GM10847 (cell line): ENCODE data around the gene HOXD3.

ENCODE experiments used
- POLR2A ChIP-seq: IDR thresholded peaks from 2 replicates; pipeline ENCODE4 v1.6.1; 2011; ENCODE audit not compliant: insufficient read length; ENCODE audit errors: extremely low read depth

The HOXD3 gene

DNA sequence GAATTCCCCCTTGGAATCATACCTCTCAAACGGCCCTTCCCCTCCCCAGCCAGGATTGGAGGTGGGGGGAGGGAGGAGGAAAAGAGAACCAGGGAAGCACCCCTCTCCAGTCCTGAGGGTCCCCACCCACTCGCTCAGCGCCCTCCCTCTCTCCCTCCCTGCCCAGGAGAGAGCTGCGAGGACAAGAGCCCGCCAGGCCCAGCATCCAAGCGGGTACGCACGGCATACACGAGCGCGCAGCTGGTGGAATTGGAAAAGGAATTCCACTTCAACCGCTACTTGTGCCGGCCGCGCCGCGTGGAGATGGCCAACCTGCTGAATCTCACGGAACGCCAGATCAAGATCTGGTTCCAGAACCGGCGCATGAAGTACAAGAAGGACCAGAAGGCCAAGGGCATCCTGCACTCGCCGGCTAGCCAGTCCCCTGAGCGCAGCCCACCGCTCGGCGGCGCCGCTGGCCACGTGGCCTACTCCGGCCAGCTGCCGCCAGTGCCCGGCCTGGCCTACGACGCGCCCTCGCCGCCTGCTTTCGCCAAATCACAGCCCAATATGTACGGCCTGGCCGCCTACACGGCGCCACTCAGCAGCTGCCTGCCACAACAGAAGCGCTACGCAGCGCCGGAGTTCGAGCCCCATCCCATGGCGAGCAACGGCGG lies 14.4 kb downstream of the HOXD3 start:
- TF ChIP-seq POLR2A, result no peak

DNA sequence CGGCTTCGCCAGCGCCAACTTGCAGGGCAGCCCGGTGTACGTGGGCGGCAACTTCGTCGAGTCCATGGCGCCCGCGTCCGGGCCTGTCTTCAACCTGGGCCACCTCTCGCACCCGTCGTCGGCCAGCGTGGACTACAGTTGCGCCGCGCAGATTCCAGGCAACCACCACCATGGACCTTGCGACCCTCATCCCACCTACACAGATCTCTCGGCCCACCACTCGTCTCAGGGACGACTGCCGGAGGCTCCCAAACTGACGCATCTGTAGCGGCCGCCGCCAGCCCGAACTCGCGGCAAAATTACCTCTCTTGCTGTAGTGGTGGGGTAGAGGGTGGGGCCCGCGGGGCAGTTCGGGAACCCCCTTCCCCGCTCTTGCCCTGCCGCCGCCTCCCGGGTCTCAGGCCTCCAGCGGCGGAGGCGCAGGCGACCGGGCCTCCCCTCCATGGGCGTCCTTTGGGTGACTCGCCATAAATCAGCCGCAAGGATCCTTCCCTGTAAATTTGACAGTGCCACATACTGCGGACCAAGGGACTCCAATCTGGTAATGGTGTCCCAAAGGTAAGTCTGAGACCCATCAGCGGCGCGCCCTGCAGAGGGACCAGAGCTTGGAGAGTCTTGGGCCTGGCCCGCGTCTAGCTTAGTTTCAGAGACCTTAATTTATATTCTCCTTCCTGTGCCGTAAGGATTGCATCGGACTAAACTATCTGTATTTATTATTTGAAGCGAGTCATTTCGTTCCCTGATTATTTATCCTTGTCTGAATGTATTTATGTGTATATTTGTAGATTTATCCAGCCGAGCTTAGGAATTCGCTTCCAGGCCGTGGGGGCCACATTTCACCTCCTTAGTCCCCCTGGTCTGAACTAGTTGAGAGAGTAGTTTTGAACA lies 15.1 kb downstream of the HOXD3 start:
- no peak for TF ChIP-seq POLR2A

DNA sequence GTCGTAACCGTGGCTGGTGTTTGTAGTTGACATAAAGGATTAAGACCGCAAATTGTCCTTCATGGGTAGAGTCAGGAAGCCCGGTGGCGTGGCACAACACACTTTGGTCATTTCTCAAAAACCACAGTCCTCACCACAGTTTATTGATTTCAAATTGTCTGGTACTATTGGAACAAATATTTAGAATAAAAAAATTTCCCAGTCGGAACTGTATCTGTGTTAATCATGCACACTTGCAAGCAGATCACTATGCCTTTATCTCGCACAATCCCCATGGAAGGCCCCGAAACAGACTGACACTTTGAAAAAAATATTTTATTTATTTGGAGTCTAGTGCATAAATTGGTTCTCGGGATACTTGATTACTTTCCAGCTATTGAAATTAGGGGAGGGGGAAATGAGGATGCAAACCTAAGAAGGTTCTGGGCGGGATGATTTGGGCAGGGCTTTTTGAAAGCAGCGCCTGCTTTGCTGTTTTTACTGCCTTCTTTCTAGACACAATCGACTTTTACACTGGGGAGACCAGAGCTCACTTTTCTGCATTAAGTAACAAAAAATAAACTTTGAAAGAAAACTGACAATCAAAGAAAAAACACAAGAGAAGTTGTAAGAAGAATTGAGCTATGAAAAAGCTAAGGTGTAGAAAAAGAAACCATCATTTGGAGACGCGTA lies 15.9 kb downstream of the HOXD3 start:
- no peak for TF ChIP-seq POLR2A

DNA sequence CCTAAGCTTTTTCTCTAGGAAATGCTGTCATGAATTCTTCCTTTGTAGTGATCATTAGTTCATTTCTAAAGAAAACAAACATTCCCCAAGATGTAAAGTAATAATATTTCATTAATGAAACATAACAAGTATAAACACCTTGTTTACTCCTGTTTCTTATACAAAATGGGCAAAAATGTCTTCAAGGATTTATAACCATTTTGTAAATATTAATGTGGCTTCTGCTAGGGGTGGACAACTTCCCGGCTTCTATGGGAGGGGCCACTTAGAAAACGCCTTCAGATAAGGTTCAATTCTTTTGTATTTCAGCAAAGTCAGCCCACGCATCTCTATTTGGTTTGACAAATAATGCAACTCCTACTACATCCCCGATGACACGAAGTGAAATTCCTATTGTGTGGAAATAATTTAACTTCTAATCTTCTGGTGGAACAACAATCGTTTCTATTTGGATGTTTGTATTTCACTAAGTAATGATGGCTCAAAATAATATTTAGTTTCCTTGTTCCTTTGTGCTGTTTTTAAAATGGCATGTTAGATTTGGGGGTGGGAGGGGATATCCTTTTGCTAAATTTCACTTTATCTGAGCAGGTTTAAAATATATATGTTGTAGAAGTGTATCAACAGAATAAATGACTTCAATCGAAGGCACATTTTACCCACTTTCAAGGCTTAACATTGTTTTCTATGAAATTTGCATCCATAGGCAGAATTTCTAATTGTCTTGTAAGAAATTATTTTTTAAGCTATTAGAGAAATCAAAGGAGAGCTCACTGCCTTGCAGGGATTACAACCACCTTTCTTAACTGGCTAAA lies 16.7 kb downstream of the HOXD3 start:
- no peak for TF ChIP-seq POLR2A

DNA sequence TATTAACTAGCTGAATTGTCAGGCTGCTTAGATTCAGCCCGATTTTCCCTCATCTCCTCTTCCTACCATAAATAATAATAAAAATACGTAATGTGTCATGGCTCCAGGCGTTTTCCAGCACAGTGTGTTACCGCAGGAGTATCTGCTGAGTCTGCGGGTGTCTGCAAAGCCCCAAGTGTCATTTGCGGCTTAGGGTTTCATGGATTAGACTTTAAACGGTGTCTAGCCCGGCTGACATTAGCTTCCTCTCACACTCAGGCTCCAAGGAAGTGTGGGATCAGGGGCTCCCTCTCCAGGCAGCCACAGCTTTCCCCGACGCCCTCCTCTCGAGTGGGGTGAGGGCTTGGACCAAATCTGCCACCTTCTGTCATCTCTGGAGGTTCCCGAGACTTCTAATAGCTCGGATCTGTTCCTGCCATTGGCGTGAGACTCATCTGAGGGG lies 17.3 kb downstream of the HOXD3 start:
- TF ChIP-seq POLR2A, result no peak

DNA sequence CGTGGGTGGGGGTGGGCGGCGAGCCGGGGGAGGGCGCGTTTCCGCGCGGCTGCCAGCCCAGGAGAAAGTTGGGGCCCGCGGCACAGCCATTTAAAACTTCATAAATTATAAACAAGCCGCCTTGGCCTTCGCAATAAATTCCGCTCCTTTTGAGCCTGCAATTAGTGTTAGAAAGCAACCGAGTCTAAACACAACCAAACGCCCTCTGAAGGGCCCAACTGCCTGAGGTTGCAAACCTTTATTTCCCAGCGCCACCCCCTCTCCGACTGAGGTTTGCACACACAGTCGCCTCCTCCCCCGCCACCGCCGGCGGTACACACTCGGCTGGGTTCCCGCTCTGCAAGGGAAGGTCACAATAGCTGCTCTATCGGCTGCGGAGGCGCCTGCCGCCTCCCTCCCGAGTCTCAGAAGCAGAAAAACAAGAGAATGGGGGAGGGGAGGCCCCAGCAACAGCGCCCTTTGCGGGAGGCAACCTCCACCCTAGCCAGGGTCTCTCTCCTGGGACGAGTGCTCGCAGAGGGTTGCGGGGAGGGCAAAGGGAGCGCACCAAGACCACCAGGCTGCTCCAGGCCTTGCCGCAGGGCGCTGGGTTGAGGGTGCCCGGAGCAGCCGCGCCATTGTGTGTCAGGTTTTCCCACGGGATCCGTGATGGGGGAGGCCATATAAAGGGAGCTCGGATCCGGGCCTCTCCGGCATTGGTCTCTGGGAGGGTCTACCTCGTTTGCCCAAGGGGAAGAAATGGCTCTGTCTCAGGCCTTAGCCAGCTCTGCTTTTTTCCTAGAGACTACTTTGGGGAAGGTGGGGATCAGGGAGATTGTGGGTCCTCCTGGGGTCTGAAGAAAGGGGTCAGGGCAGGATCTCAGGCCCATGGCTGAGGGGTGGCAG lies 18.0 kb downstream of the HOXD3 start:
- no peak for TF ChIP-seq POLR2A

DNA sequence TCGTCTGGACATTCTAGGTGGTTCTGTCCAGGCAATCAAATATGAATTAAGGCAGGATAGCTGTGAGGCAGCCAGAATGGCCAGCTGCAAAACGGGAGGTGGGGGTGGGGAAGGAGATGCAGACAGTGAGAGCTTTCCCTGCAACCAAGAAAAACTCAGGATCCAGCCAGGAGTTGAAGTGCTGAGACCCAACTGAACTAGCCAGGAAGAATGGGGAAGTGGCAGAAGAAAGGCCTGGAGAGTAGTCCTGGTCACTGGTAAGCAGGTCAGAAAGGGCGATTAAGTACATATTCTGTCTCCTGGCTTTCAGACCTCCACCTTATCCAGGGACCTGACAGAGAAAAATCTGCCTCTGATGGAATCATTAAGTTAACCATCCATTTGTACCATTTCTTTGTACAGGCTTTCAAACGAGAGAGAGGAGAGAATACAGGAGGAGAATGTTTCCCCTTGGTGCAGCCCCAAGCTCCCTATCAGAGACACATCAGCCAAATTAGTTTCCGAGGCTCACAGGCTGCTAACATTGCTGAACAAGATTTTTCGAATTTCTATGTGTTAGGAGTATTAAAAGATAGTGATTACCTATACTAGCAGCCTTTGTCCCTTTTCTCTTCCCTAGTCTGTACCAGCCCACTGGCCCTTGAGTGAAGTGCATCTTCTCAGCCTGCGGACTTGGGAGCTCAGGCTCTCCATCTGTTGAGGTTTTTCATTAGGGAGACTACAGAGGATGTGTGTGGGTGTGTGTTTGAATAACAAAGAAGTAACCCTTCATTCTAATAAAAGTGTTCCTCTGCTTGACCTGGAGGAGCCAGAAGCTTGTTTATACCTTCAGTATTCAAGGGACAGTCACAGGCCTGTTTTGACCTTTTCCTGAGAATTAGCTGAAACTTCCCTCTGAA lies 18.9 kb downstream of the HOXD3 start:
- no peak for TF ChIP-seq POLR2A

DNA sequence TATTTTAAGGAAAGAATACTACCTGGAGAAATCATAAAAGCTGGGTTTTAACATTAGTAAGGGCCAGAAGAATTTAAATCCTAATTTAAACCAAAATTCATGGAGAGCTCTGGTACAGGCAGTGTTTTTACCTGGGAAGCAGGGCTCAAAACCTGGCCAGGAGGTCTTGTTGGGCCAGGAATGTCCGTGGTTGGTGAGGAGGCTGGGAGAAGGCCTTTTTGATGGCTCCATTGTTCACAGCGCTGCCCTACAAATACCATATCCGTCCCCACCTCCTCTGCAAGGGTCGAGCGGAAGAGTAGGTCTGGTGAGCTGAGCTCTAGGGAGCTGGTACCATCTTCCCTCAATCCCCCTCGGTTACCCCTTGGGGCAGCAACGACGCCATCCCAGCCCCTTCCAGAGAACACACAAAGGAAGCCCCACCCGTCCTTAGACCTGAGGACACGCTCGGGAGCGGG lies 20.5 kb downstream of the HOXD3 start:
- no peak for TF ChIP-seq POLR2A

DNA sequence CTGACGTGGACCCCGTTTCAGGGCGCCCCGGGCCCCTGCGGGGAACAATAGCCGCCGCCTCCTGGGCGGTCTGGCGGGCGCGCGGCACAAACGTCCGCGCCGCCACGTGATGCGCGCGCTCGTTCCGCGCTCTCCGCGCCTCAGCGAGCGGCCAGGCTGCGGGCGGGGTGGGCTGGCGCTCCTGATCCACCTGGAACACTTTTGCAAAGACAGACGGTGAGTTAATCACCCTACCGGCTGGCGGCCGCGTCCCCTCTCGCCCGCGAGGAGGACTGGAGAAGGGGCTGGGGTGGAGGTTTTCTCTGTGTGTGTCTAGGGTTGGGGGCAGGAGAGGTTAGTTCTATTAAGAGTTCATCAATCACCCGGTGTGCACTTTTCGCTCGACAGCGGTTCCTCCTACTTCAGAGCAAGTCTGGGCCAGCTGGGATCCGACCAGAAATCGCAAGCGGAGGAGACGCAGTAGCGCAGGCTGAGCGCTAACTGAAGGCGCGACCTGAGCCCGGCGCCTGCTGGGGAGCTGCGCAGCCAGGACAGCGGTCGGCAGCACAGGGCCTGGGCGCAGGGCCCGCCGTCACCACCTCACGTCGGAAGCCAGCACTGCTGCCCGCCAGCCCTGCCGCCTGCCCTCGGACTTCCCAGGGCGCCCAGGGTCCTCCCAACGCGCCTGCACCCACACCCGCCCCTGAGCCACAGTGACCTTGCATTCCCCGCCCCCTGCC lies 21.1 kb downstream of the HOXD3 start:
- TF ChIP-seq POLR2A, result no peak

DNA sequence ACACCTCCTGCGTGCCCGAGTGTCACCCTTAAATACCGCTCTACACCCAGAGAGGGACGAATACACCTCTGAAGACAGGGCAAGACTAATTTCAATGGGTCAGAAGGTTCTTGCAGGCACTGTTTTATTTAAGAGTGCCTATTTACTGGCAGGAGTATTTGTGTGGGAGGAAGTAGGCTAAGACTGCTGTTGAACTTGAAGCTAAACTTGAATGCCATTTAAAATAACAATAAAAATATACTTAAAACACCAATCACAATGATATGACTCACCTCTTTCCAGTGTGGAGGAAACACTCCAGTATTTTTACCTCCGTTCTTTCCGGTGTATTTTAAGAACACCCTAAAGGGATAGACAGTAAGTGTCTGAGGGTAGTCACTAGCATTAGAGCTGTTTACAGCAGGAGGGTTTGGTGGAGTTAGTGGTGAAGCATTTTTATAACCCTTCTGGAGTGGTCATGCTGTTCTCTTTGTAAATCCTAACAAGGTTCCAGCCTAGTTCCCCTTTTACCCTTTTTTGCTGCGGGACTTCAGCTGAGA lies 21.7 kb downstream of the HOXD3 start:
- no peak for TF ChIP-seq POLR2A

DNA sequence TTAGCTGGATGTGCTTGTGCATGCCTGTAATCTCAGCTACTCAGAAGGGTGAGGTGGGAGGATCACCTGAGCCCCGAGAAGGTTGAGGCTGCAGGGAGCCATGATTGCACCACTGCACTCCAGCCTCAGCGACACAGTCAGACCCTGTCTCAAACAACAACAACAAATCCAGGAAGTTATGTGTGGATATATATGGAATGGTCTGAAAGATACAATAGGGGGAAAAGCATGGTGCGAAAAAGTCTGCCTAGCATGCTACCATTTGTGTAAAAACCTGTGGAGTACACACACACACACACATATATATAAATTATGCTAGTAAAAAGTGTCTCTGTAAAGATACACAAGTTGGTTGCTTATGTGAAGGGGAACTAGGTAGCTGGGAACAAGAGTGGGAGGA lies 24.4 kb downstream of the HOXD3 start:
- TF ChIP-seq POLR2A, result no peak

DNA sequence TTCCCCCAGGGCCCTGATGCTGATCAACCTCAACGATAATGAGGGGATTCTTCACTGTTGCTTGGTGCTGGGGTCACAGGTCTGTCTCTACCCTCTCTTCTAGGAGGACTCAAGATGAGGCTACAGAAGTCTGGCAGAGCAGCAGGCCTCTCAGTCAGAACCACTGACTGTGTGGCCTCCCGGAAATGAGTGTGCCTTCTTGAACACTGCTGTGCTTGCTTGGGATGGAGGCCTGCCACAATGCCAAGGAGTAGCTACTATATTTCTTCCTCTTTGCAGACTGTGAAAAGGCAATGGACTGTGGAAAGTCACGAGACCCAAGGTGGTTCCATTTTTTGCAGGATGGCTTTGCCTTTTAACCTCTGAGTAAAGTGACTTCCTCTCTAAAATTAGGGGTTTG lies 25.6 kb downstream of the HOXD3 start:
- TF ChIP-seq POLR2A, result no peak
